GM23338 (cell line): ENCODE data around the gene STIM1. TPM values are rescaled to one million over a fixed set of nuclear protein-coding genes. Genes with fewer than 3 reads are reported as not detected.
"Not testable (repeated sequence)": the region's sequence is repeated elsewhere in the genome, so short reads cannot be mapped to it uniquely, and the experiment has no call there.

Source experiments
- ATAC-seq: fragments of 200-7000 bp; cut with Tn5 transposase; 3 replicates; pipeline ENCODE4 v1.9.1; 2020
- DNase-seq: peaks from one replicate; pipeline ENCODE4 v3.0.0-alpha.2; 2015; ENCODE audit warnings: low spot score
- H2AFZ ChIP-seq: fragments of 200-600 bp; sonication (generic); 2 replicates; pipeline ENCODE4 v1.8.0; 2016; ENCODE audit warnings: antibody characterized with exemption, mild to moderate bottlenecking, moderate library complexity
- H3F3A ChIP-seq: fragments of 200-600 bp; sonication (generic); replicated peaks from 2 replicates; pipeline ENCODE4 v1.8.0; 2017; ENCODE audit warnings: antibody characterized with exemption, mixed run types, low read depth
- H3K27ac ChIP-seq: fragments of 200-600 bp; sonication (generic); 2 replicates; pipeline ENCODE4 v1.6.1; 2016; ENCODE audit warnings: low read depth
- H3K27me3 ChIP-seq: fragments of 200-600 bp; sonication (generic); 2 replicates; pipeline ENCODE4 v1.8.0; 2016; ENCODE audit warnings: mild to moderate bottlenecking, mixed run types, moderate library complexity; ENCODE audit not compliant: insufficient read depth
- H3K36me3 ChIP-seq: fragments of 200-600 bp; sonication (generic); 2 replicates; pipeline ENCODE4 v1.8.0; 2016; ENCODE audit warnings: mild to moderate bottlenecking; ENCODE audit not compliant: insufficient read depth
- H3K4me1 ChIP-seq: fragments of 200-600 bp; sonication (generic); 2 replicates; pipeline ENCODE4 v1.8.0; 2016; ENCODE audit warnings: mild to moderate bottlenecking, moderate library complexity; ENCODE audit not compliant: insufficient read depth
- H3K4me2 ChIP-seq: fragments of 200-600 bp; sonication (generic); 2 replicates; pipeline ENCODE4 v1.7.1; 2017; ENCODE audit warnings: mixed run types
- H3K4me3 ChIP-seq: fragments of 200-600 bp; sonication (generic); 2 replicates; pipeline ENCODE4 v1.6.1; 2016; ENCODE audit warnings: mixed run types
- H3K79me2 ChIP-seq: fragments of 200-600 bp; sonication (generic); replicated peaks from 2 replicates; pipeline ENCODE4 v1.8.0; 2017; ENCODE audit warnings: mild to moderate bottlenecking; ENCODE audit not compliant: insufficient read depth
- H3K9me2 ChIP-seq: fragments of 200-600 bp; sonication (generic); 2 replicates; pipeline ENCODE4 v1.8.0; 2017; ENCODE audit not compliant: insufficient read depth
- H4K20me1 ChIP-seq: fragments of 200-600 bp; sonication (generic); replicated peaks from 2 replicates; pipeline ENCODE4 v1.8.0; 2017; ENCODE audit warnings: mild to moderate bottlenecking; ENCODE audit not compliant: insufficient read depth
- H3K27ac Mint-ChIP-seq: 2 replicates; pipeline ENCODE4 v1.8.0; 2020; ENCODE audit warnings: inconsistent platforms, mild to moderate bottlenecking, moderate library complexity, mixed read lengths
- H3K27me3 Mint-ChIP-seq: 3 replicates; pipeline ENCODE4 v1.8.0; 2022; ENCODE audit warnings: low read depth, mild to moderate bottlenecking, moderate library complexity, mixed read lengths, inconsistent platforms; ENCODE audit not compliant: insufficient read depth, poor library complexity
- H3K36me3 Mint-ChIP-seq: 3 replicates; pipeline ENCODE4 v1.8.0; 2021; ENCODE audit warnings: low read depth, mild to moderate bottlenecking, inconsistent platforms, moderate library complexity, mixed read lengths
- H3K4me1 Mint-ChIP-seq: 3 replicates; pipeline ENCODE4 v1.8.0; 2020; ENCODE audit warnings: mild to moderate bottlenecking, inconsistent platforms, mixed read lengths
- H3K4me3 Mint-ChIP-seq: 3 replicates; pipeline ENCODE4 v1.8.0; 2021; ENCODE audit warnings: moderate library complexity, mild to moderate bottlenecking, inconsistent platforms, mixed read lengths
- H3K9me3 Mint-ChIP-seq: 3 replicates; pipeline ENCODE4 v1.8.0; 2020; ENCODE audit warnings: moderate library complexity, mild to moderate bottlenecking, inconsistent platforms, mixed read lengths
- CTCF ChIP-seq, 2 experiments: fragments of 200-600 bp in 1 of 2; sonication (generic) in 1 of 2; conservative IDR thresholded peaks; 2 replicates each; pipeline versions ENCODE4 v1.5.1 to v1.6.1; 2016 to 2017; ENCODE audit warnings: antibody characterized with exemption in 2 of 2, low read depth in 2 of 2, mild to moderate bottlenecking in 2 of 2, moderate library complexity in 1 of 2
- ETS1 ChIP-seq: IDR thresholded peaks from 2 replicates; pipeline ENCODE4 v1.6.1; 2016; ENCODE audit warnings: antibody characterized with exemption
- EZH2 ChIP-seq: fragments of 200-600 bp; sonication (generic); IDR thresholded peaks from one replicate; pipeline ENCODE4 v1.8.0; 2017; ENCODE audit warnings: antibody characterized with exemption, mild to moderate bottlenecking, low read depth; ENCODE audit not compliant: unreplicated experiment
- EZH2phosphoT487 ChIP-seq: fragments of 200-600 bp; sonication (generic); IDR thresholded peaks from one replicate; pipeline ENCODE4 v1.8.1; 2018; ENCODE audit warnings: antibody characterized with exemption; ENCODE audit not compliant: unreplicated experiment
- JUNB ChIP-seq: IDR thresholded peaks from one replicate; pipeline ENCODE4 v1.6.1; 2016; ENCODE audit warnings: antibody characterized with exemption; ENCODE audit not compliant: unreplicated experiment
- NANOG ChIP-seq: IDR thresholded peaks from 2 replicates; pipeline ENCODE4 v1.6.1; 2016; ENCODE audit warnings: antibody characterized with exemption, borderline replicate concordance
- STAT1 ChIP-seq: IDR thresholded peaks from one replicate; pipeline ENCODE4 v1.6.1; 2016; ENCODE audit warnings: antibody characterized with exemption; ENCODE audit not compliant: unreplicated experiment
- ZNF114 ChIP-seq: fragments of 250-450 bp; sonication (Bioruptor Pico); IDR thresholded peaks from 2 replicates; pipeline ENCODE4 v1.5.0; 2020; ENCODE audit warnings: mild to moderate bottlenecking, moderate library complexity
- ZNF331 ChIP-seq: fragments of 250-450 bp; sonication (Bioruptor Pico); IDR thresholded peaks from 2 replicates; pipeline ENCODE4 v1.5.0; 2020; ENCODE audit warnings: low read depth, mild to moderate bottlenecking, moderate library complexity
- polyA plus RNA-seq: library from polyadenylated mRNA; unstranded; fragments of >200 nt; fragmentation: Nextera tagmentation; extraction: Ambion mirVana; gene quantifications from 2 replicates; pipeline ENCODE4 v1.2.1, GENCODE V29; 2016
- total RNA-seq: library from RNA; depleted of rRNA; stranded (reverse); fragments of >200 nt; shearing (Covaris generic); gene quantifications from 2 replicates; pipeline ENCODE4 v1.2.3, GENCODE V29; 2014

Gene STIM1
- total and polyA plus RNA-seq, 2 experiments from 2014 or later: 3.5 to 14.0 TPM

GRCh38 chr11:3900230-3900629, 44.8 kb downstream of the STIM1 start:
- not testable (repeated sequence) for H3K9me2 ChIP-seq, ATAC-seq

GRCh38 chr11:3901249-3902025, 46.0 kb downstream of the STIM1 start:
- peaks cover 2% of the 10 kb centered on the region for H3K27me3 Mint-ChIP-seq
- no peak overlapping the region for H3K4me3 Mint-ChIP-seq
- peaks cover 6% of the 10 kb centered on the region; the same call in 2 of the 3 replicates for H3K36me3 Mint-ChIP-seq
- DNase-seq: no peak
- no peak overlapping the region for H3K27ac ChIP-seq
- no peaks in the 10 kb centered on the region for H3K79me2 ChIP-seq
- no peaks in the 10 kb centered on the region for H3K9me2 ChIP-seq
- no peak for ATAC-seq
- no peaks in the 10 kb centered on the region for H3K27me3 ChIP-seq
- peaks cover 20% of the 10 kb centered on the region for H3K4me1 Mint-ChIP-seq
- no peaks in the 10 kb centered on the region for H3K36me3 ChIP-seq
- no peaks in the 10 kb centered on the region for H3F3A ChIP-seq
- H4K20me1 ChIP-seq: no peaks in the 10 kb centered on the region
- H3K4me1 ChIP-seq: no peaks in the 10 kb centered on the region; the same call in 1 of the 2 replicates
- peaks cover 16% of the 10 kb centered on the region; the same call in 2 of the 3 replicates for H3K9me3 Mint-ChIP-seq
- no peak overlapping the region for H3K4me2 ChIP-seq
- TF ChIP-seq ZNF331 (CRISPR knock-in tag) (no peak), EZH2phosphoT487 (no peak), CTCF (conservative IDR thresholded peaks at IDR 0.05; ENCODE audit: low read depth in 2 of 2) (no peak), EZH2 (no peak), JUNB (no peak), NANOG (no peak), STAT1 (no peak), ZNF114 (no peak)
- no peak overlapping the region for H2AFZ ChIP-seq
- no peak overlapping the region for H3K4me3 ChIP-seq
- no peak overlapping the region for H3K27ac Mint-ChIP-seq

More at GRCh38 chr11:3900230-3900629, 44.8 kb downstream of the STIM1 start:
- H3K27ac Mint-ChIP-seq, H3K79me2 ChIP-seq, H3K4me3 Mint-ChIP-seq, H3K27ac ChIP-seq, H3K4me2 ChIP-seq, H3K4me1 ChIP-seq, DNase-seq, H3K4me3 ChIP-seq, H3K27me3 ChIP-seq, H3K36me3 ChIP-seq, H2AFZ ChIP-seq, H3F3A ChIP-seq, H3K27me3 Mint-ChIP-seq, H4K20me1 ChIP-seq, H3K36me3 Mint-ChIP-seq: not testable (repeated sequence)
- Mint-ChIP-seq H3K4me1 (peaks cover 11% of the 10 kb centered on the region), H3K9me3 (peaks cover 16% of the 10 kb centered on the region; the same call in 2 of the 3 replicates)

- H3K27me3 Mint-ChIP-seq: peaks cover 3% of the 10 kb centered on the region
- H3K9me3 Mint-ChIP-seq: peaks cover 16% of the 10 kb centered on the region; the same call in 2 of the 3 replicates
- H3K4me1 ChIP-seq: no peaks in the 10 kb centered on the region; the same call in 1 of the 2 replicates
- no peak overlapping the region for H2AFZ ChIP-seq
- peaks cover 6% of the 10 kb centered on the region; the same call in 2 of the 3 replicates for H3K36me3 Mint-ChIP-seq
- no peak overlapping the region for H3K4me3 Mint-ChIP-seq
- H3F3A ChIP-seq: no peaks in the 10 kb centered on the region
- H3K27ac Mint-ChIP-seq: no peak overlapping the region
- no peak overlapping the region for H3K4me3 ChIP-seq
- no peak overlapping the region for H3K4me2 ChIP-seq
- peaks cover 20% of the 10 kb centered on the region for H3K4me1 Mint-ChIP-seq
- no peaks in the 10 kb centered on the region for H3K9me2 ChIP-seq
- H4K20me1 ChIP-seq: no peaks in the 10 kb centered on the region
- no peaks in the 10 kb centered on the region for H3K27me3 ChIP-seq
- DNase-seq: no peak
- no peak for ATAC-seq
- H3K36me3 ChIP-seq: no peaks in the 10 kb centered on the region
- no peaks in the 10 kb centered on the region for H3K79me2 ChIP-seq
- no peak overlapping the region for H3K27ac ChIP-seq
- TF ChIP-seq ZNF114 (no peak), ETS1 (no peak)
Measured at GRCh38 chr11:3902441-3902840, 47.0 kb downstream of the STIM1 start.
